ENCODE measurements around the gene MRPL48. TPM values are rescaled to one million over a fixed set of nuclear protein-coding genes. Genes with fewer than 3 reads are reported as not detected.

The MRPL48 gene
- total RNA-seq, 1 donor from 2014 or later: 26.4 TPM

DNA sequence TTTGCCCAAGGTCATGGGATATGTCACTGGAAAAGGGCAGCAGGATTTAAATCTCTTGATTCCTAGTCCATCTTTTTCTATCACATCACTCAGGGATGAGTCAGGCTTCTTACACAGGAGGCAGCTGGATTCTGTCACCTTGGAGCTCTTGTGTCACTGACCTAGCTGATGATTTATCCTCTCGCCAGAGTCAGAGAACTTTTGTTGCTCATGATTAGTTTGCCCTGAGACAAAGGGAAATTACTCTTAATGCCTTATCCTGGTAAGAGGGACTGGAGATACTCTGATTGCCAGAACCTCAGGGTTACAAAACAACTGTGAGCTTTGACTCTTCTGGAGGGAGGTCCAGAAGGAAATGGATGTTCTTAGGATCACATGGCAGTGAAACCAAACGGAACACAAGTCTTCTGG is 78.9 kb downstream of the MRPL48 start:
- peak overlapping the region; percentile 47 for H3K27ac Mint-ChIP-seq (ENCODE audit: unreplicated experiment)
- TF ChIP-seq, protein P1, sequence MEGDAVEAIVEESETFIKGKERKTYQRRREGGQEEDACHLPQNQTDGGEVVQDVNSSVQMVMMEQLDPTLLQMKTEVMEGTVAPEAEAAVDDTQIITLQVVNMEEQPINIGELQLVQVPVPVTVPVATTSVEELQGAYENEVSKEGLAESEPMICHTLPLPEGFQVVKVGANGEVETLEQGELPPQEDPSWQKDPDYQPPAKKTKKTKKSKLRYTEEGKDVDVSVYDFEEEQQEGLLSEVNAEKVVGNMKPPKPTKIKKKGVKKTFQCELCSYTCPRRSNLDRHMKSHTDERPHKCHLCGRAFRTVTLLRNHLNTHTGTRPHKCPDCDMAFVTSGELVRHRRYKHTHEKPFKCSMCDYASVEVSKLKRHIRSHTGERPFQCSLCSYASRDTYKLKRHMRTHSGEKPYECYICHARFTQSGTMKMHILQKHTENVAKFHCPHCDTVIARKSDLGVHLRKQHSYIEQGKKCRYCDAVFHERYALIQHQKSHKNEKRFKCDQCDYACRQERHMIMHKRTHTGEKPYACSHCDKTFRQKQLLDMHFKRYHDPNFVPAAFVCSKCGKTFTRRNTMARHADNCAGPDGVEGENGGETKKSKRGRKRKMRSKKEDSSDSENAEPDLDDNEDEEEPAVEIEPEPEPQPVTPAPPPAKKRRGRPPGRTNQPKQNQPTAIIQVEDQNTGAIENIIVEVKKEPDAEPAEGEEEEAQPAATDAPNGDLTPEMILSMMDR (IDR thresholded peaks at IDR 0.05): no peak
- no peak for DNase-seq (ENCODE audit: extremely low spot score, unreplicated experiment)
- peaks cover 6% of the 10 kb centered on the region for H3K4me1 Mint-ChIP-seq (ENCODE audit: unreplicated experiment)
- no peak overlapping the region for H3K4me3 Mint-ChIP-seq (ENCODE audit: unreplicated experiment)
- H3K36me3 Mint-ChIP-seq (ENCODE audit: unreplicated experiment): peaks cover 22% of the 10 kb centered on the region
- no peaks in the 10 kb centered on the region for H3K27me3 Mint-ChIP-seq (ENCODE audit: unreplicated experiment)
- no peaks in the 10 kb centered on the region for H3K9me3 Mint-ChIP-seq (ENCODE audit: unreplicated experiment)

DNA sequence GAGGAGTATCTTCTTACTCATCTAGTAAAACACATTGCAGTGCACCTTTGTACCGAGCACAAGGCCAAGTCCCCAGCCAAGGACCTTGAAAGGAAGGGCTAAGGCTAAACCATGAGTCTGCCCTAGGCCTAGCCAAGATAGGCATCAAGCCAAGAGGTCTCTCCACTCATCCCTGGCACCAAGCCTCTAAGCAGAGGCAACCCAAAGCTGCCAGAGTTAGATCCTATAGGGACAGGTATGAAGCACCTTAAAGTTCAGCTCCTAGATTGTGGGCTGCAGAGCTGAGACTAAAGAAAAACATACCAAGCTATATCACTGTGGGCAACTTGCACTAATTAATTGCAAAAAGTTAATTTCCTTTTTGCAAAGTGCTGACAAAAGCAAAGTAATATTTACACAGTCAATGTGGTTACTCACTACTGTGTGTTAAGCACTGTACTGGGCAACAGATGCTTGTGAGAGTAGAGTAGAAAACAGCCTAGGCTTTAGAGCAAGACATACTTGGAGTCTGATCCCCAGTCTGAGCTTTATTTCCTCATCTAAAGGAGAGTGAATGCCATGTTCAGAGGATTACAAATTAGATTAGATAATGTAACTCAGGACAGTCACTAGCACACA is 81.8 kb downstream of the MRPL48 start:
- H3K27me3 Mint-ChIP-seq (ENCODE audit: unreplicated experiment): no peaks in the 10 kb centered on the region
- H3K9me3 Mint-ChIP-seq (ENCODE audit: unreplicated experiment): no peaks in the 10 kb centered on the region
- H3K36me3 Mint-ChIP-seq (ENCODE audit: unreplicated experiment): peaks cover 17% of the 10 kb centered on the region
- peaks cover 6% of the 10 kb centered on the region for H3K4me1 Mint-ChIP-seq (ENCODE audit: unreplicated experiment)
- H3K4me3 Mint-ChIP-seq (ENCODE audit: unreplicated experiment): no peak overlapping the region
- H3K27ac Mint-ChIP-seq (ENCODE audit: unreplicated experiment): no peak overlapping the region
- TF ChIP-seq, protein P1 (IDR thresholded peaks at IDR 0.05): no peak
- no peak for DNase-seq (ENCODE audit: extremely low spot score, unreplicated experiment)

DNA sequence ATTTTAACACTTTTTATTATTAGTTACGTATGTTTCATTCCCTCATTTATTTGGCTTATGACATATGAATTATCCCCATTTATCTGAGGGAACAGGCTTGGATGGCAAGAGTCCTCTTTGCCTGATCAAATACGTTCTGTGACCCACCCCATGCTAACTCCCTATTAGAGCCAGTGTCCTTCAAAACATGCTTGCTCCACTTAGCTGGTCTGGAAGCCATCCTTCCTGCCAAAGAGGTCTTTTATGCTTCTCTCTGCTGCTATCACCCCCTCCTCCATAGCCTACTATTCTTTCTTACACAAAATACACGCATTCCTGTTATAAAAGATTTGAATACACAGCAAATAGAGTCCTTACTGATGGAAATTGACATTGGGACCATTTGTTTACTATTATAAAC is 82.6 kb downstream of the MRPL48 start:
- H3K27ac Mint-ChIP-seq (ENCODE audit: unreplicated experiment): no peak overlapping the region

DNA sequence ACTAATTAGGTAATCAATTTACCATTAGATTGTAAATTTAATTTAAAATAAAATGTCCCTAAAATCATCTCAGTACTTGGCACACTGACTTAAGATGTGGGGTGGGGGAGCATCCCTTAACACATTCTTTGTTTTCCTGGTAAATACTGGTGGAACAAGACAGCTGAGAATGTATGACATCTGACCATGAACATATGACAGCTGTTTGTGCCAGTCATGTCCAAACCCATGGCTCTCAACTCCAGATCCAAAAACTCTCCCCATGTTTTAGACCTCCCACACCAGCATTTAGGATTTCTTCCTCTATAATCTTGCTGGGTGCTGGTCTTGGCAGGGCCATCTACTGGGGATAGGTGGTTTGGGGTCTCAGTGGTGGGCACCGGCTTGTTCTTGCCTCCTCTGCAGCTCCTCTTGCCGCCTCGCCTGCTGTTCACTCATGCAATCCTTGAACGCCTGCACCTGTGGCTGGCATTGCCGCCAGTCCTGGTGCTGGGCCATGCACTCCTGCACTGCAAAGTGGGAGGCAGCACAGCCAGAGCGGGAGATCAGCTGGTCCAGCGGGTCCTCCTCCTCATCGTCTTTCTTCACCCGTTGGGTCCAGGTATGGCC is 85.2 kb downstream of the MRPL48 start:
- H3K9me3 Mint-ChIP-seq (ENCODE audit: unreplicated experiment): no peaks in the 10 kb centered on the region
- H3K27me3 Mint-ChIP-seq (ENCODE audit: unreplicated experiment): no peaks in the 10 kb centered on the region
- TF ChIP-seq, protein P1 (IDR thresholded peaks at IDR 0.05): no peak
- DNase-seq (ENCODE audit: extremely low spot score, unreplicated experiment): no peak
- no peak overlapping the region for H3K4me3 Mint-ChIP-seq (ENCODE audit: unreplicated experiment)
- peaks cover 12% of the 10 kb centered on the region for H3K36me3 Mint-ChIP-seq (ENCODE audit: unreplicated experiment)
- H3K4me1 Mint-ChIP-seq (ENCODE audit: unreplicated experiment): peaks cover 18% of the 10 kb centered on the region
- H3K27ac Mint-ChIP-seq (ENCODE audit: unreplicated experiment): no peak overlapping the region

More for the DNA sequence above, 82.6 kb downstream of the MRPL48 start:
- no peaks in the 10 kb centered on the region for H3K27me3 Mint-ChIP-seq (ENCODE audit: unreplicated experiment)
- peaks cover 8% of the 10 kb centered on the region for H3K4me1 Mint-ChIP-seq (ENCODE audit: unreplicated experiment)
- H3K36me3 Mint-ChIP-seq (ENCODE audit: unreplicated experiment): peaks cover 14% of the 10 kb centered on the region
- DNase-seq (ENCODE audit: extremely low spot score, unreplicated experiment): no peak
- TF ChIP-seq, protein P1 (IDR thresholded peaks at IDR 0.05): no peak
- no peaks in the 10 kb centered on the region for H3K9me3 Mint-ChIP-seq (ENCODE audit: unreplicated experiment)
- H3K4me3 Mint-ChIP-seq (ENCODE audit: unreplicated experiment): no peak overlapping the region

DNA sequence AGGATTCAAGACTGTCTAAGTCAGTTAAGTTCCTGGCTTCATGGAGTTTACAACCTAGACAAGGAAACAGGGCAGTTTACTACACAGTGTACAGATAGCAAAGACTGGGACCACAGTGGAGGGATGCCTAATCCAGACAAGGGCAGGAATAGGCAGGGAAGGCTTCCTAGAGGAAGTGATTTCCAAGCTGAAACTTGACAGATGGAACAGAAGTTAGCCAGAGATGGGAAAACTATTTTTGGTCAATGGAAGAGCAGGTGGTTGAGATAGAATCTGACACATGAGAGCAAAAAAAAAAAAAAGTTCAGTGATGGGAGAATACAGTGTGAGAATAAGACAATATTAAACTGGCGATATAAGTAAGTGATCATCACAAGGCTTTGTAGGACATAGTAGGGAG is 87.7 kb downstream of the MRPL48 start:
- H3K27ac Mint-ChIP-seq (ENCODE audit: unreplicated experiment): peak overlapping the region; percentile 98
- peaks cover 18% of the 10 kb centered on the region for H3K4me1 Mint-ChIP-seq (ENCODE audit: unreplicated experiment)
- peak overlapping the region; percentile 98 for H3K4me3 Mint-ChIP-seq (ENCODE audit: unreplicated experiment)
- TF ChIP-seq, protein P1 (IDR thresholded peaks at IDR 0.05): no peak
- no peak for DNase-seq (ENCODE audit: extremely low spot score, unreplicated experiment)
- no peaks in the 10 kb centered on the region for H3K9me3 Mint-ChIP-seq (ENCODE audit: unreplicated experiment)
- no peaks in the 10 kb centered on the region for H3K27me3 Mint-ChIP-seq (ENCODE audit: unreplicated experiment)
- H3K36me3 Mint-ChIP-seq (ENCODE audit: unreplicated experiment): peaks cover 10% of the 10 kb centered on the region

Measured in osteocyte (in vitro differentiated cells).